BLaER1 (cell line): ENCODE data around the gene ENG.

ENCODE experiments used
- H3K27ac ChIP-seq: shearing (Covaris generic); formaldehyde crosslinking; 2 replicates; pipeline ENCODE4 v1.8.1; 2022
- H3K27me3 ChIP-seq: shearing (Covaris generic); formaldehyde crosslinking; 2 replicates; pipeline ENCODE4 v1.8.1; 2022
- H3K36me3 ChIP-seq: shearing (Covaris generic); formaldehyde crosslinking; 2 replicates; pipeline ENCODE4 v1.8.1; 2022
- H3K4me1 ChIP-seq: shearing (Covaris generic); formaldehyde crosslinking; 2 replicates; pipeline ENCODE4 v1.8.1; 2022
- H3K4me2 ChIP-seq: shearing (Covaris generic); formaldehyde crosslinking; 2 replicates; pipeline ENCODE4 v1.8.1; 2022
- H3K4me3 ChIP-seq: shearing (Covaris generic); formaldehyde crosslinking; 2 replicates; pipeline ENCODE4 v1.8.1; 2022
- H3K9ac ChIP-seq: shearing (Covaris generic); formaldehyde crosslinking; 2 replicates; pipeline ENCODE4 v1.8.1; 2022
- H3K9me3 ChIP-seq: shearing (Covaris generic); formaldehyde crosslinking; 2 replicates; pipeline ENCODE4 v1.8.1; 2022
- H4K20me1 ChIP-seq: shearing (Covaris generic); formaldehyde crosslinking; 2 replicates; pipeline ENCODE4 v1.8.1; 2022
- Cebpa-rat ChIP-seq: shearing (Covaris generic); IDR thresholded peaks from 2 replicates; pipeline ENCODE4 v1.8.1; 2022

Gene ENG

GRCh38 chr9:127833555-127833954, 20.9 kb downstream of the ENG start:
- no peaks in the 10 kb centered on the region for H3K9me3 ChIP-seq
- no peak overlapping the region for H3K4me2 ChIP-seq
- no peak for TF ChIP-seq Cebpa-rat
- H4K20me1 ChIP-seq: peaks cover 33% of the 10 kb centered on the region; the same call in 1 of the 2 replicates
- no peak overlapping the region for H3K9ac ChIP-seq
- no peaks in the 10 kb centered on the region for H3K27me3 ChIP-seq
- H3K4me3 ChIP-seq: no peak overlapping the region
- peaks cover 61% of the 10 kb centered on the region for H3K36me3 ChIP-seq
- H3K27ac ChIP-seq: no peak overlapping the region
- peaks cover 92% of the 10 kb centered on the region for H3K4me1 ChIP-seq

GRCh38 chr9:127832248-127832647, 22.2 kb downstream of the ENG start:
- TF ChIP-seq Cebpa-rat: no peak
- no peaks in the 10 kb centered on the region for H3K9me3 ChIP-seq
- H3K27ac ChIP-seq: no peak overlapping the region
- H3K9ac ChIP-seq: no peak overlapping the region
- no peaks in the 10 kb centered on the region for H3K27me3 ChIP-seq
- peaks cover 85% of the 10 kb centered on the region for H3K4me1 ChIP-seq
- peaks cover 65% of the 10 kb centered on the region for H3K36me3 ChIP-seq
- H4K20me1 ChIP-seq: peaks cover 29% of the 10 kb centered on the region; the same call in 1 of the 2 replicates
- H3K4me3 ChIP-seq: no peak overlapping the region
- H3K4me2 ChIP-seq: peak overlapping the region; percentile 14; the same call in 1 of the 2 replicates

- peaks cover 89% of the 10 kb centered on the region for H3K4me1 ChIP-seq
- H4K20me1 ChIP-seq: peaks cover 16% of the 10 kb centered on the region; the same call in 1 of the 2 replicates
- TF ChIP-seq Cebpa-rat: no peak
- H3K27ac ChIP-seq: peak overlapping the region; percentile 58; the same call in 1 of the 2 replicates
- H3K9me3 ChIP-seq: no peaks in the 10 kb centered on the region
- H3K27me3 ChIP-seq: no peaks in the 10 kb centered on the region
- peak overlapping the region; percentile 38; the same call in 1 of the 2 replicates for H3K9ac ChIP-seq
- peaks cover 78% of the 10 kb centered on the region for H3K36me3 ChIP-seq
- H3K4me2 ChIP-seq: peak overlapping the region; percentile 29
- no peak overlapping the region for H3K4me3 ChIP-seq
Observed at GRCh38 chr9:127829205-127829906, 25.1 kb downstream of the ENG start.

DNA sequence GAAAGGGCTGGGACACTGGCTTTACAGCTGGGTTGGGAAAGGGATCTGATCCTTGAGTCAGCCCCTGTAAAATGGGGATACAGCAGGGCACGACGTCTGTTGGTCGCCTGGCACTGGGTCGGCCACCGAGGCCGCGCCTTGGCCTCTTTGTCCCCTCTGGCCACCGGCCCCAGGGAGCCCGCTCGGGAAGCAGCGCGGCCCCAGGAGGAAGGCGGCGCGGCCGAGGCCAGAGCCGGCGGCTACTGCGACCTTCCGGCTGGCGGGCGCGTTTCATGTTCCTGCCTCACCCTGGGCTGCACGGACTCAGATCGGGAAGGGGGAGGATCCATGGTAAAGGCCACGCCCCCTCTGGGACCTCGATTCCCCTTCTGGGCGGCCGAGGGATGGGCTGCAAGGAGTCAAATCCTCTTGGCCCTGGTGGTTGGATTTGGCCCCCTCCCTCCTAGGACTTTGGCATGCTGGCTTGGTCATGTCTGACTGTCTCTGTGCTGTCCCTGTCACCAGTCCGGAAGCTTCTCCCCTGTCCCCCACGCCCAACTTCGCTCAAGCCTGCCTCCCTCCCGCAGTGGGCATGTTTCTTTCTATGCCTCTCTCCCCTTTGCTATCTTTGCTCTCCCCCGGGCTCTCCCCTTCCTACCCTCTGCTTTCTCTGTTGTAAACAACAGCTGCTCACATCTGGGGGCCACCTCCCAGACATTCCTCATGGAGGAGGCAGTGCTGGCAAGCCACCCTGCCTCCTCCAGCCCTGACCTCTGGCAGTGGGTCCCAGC, 26.0 kb downstream of the ENG start:
- Histone ChIP-seq H3K27me3 (no peaks in the 10 kb centered on the region), H3K9ac (peak overlapping the region; percentile 38; the same call in 1 of the 2 replicates), H4K20me1 (peaks cover 16% of the 10 kb centered on the region; the same call in 1 of the 2 replicates), H3K4me1 (peaks cover 81% of the 10 kb centered on the region), H3K27ac (peak overlapping the region; percentile 58; the same call in 1 of the 2 replicates), H3K4me2 (peak overlapping the region; percentile 29; the same call in 1 of the 2 replicates), H3K4me3 (no peak overlapping the region), H3K9me3 (no peaks in the 10 kb centered on the region), H3K36me3 (peaks cover 81% of the 10 kb centered on the region)
- TF ChIP-seq Cebpa-rat: no peak

DNA sequence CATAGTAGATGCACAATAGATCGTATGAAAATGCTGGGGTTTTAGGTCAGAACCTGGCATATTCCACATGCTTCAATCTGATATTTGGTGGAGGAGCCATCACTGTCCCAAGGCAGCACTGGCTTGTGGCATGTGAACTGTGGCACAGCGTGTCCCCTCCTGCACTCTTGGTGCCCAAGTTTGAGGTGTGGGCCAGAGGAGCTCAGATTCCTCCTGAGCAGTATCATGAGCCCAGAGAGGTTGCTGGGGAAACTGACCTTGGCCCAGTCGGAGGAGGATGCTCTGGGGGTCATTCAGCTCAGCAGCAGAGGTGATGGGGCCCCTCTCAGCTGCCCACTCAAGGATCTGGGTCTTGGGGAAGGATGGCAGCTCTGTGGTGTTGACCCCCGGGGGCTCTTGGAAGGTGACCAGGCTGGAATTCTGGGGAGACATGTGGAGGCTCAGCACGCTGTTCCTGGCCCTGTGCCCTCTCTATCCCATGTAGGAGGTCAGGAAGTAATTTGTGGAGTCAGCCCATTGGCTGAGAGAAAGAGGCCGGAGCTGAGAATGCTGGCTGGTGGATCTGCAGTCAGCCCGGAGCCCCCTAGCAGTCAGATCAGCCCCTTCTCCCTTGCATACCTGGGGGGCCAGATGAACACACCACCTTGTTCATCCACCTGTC, 28.1 kb downstream of the ENG start:
- peaks cover 61% of the 10 kb centered on the region for H3K4me1 ChIP-seq
- peak overlapping the region; percentile 24; the same call in 1 of the 2 replicates for H3K27ac ChIP-seq
- H3K9ac ChIP-seq: no peak overlapping the region
- peak overlapping the region; percentile 58 for H3K4me2 ChIP-seq
- no peak overlapping the region for H3K4me3 ChIP-seq
- H3K27me3 ChIP-seq: no peaks in the 10 kb centered on the region
- peaks cover 88% of the 10 kb centered on the region for H3K36me3 ChIP-seq
- TF ChIP-seq Cebpa-rat: no peak
- H4K20me1 ChIP-seq: peaks cover 16% of the 10 kb centered on the region; the same call in 1 of the 2 replicates
- no peaks in the 10 kb centered on the region for H3K9me3 ChIP-seq

DNA sequence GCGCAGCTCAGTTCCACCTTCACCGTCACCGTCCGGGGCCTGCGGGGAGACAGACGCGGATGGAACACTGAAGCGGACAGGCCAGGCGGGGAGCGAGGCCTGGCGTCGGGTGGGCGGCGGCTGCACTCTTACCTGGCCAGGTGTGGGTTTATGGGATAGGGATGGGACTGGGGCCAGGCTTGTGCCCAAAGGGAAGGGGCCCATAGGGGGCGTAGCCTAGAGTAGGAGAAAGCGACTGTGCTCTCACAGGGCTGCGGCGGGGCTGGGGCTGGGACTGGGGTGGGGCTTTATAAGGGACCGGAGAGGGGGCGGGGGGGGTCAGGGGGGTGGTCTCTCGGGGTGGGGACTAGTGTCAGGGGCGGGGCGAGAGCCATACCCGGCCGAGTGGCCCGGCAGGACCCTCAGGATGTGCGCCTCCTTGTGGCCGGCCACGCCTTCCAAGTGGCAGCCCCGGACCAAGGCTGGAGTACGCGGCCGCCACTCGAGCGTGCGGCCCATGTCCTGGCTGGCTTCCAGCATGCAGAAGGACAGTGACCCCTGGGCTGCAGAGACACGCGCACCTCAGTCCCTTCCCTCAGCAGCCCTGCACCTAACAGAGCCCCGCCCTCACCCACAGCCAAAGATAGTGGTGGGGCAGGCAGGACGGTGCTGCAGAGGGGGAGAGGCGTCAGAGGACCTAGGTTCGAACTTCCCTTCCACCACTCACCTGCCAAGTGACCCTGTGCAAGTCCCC, 29.0 kb downstream of the ENG start:
- peaks cover 94% of the 10 kb centered on the region for H3K36me3 ChIP-seq

GRCh38 chr9:127822108-127822507, 32.4 kb downstream of the ENG start:
- Histone ChIP-seq H3K4me2 (no peak overlapping the region), H4K20me1 (peaks cover 30% of the 10 kb centered on the region; the same call in 1 of the 2 replicates), H3K4me1 (peaks cover 43% of the 10 kb centered on the region), H3K27ac (no peak overlapping the region), H3K4me3 (no peak overlapping the region), H3K36me3 (peaks cover 92% of the 10 kb centered on the region), H3K9me3 (no peaks in the 10 kb centered on the region), H3K9ac (no peak overlapping the region; the same call in 1 of the 2 replicates), H3K27me3 (no peaks in the 10 kb centered on the region)
- no peak for TF ChIP-seq Cebpa-rat

More for the DNA sequence above, 29.0 kb downstream of the ENG start:
- Histone ChIP-seq H3K4me3 (no peak overlapping the region), H3K9ac (no peak overlapping the region), H3K4me2 (peak overlapping the region; percentile 58), H3K9me3 (no peaks in the 10 kb centered on the region), H3K27me3 (no peaks in the 10 kb centered on the region), H3K4me1 (peaks cover 54% of the 10 kb centered on the region), H4K20me1 (peaks cover 16% of the 10 kb centered on the region; the same call in 1 of the 2 replicates), H3K27ac (peak overlapping the region; percentile 24; the same call in 1 of the 2 replicates)
- TF ChIP-seq Cebpa-rat: no peak

DNA sequence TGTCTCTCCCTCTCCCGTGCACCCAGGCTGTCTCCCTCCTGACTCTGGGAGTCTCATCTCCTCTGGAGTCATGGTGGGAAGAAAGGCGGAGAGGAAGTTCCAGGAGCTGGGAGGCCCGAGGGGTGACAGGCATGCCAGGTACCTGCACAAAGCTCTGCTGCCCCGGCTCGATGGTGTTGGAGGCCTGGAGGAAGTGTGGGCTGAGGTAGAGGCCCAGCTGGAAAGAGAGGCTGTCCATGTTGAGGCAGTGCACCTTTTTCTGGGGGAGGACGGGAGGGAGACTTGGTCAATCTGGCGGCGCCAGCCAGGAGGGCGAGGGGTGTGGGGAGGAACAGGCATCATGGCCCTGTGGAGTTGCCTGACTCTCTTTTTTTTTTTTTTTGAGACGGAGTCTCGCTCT, 35.9 kb downstream of the ENG start:
- Histone ChIP-seq H3K27me3 (no peaks in the 10 kb centered on the region), H3K9ac (no peak overlapping the region; the same call in 1 of the 2 replicates), H3K4me2 (peak overlapping the region; percentile 18; the same call in 1 of the 2 replicates), H4K20me1 (peaks cover 59% of the 10 kb centered on the region), H3K9me3 (no peaks in the 10 kb centered on the region), H3K4me1 (peaks cover 26% of the 10 kb centered on the region), H3K27ac (peak overlapping the region; percentile 62; the same call in 1 of the 2 replicates), H3K4me3 (no peak overlapping the region), H3K36me3 (peaks cover 94% of the 10 kb centered on the region)
- no peak for TF ChIP-seq Cebpa-rat

GRCh38 chr9:127817881-127818434, 36.5 kb downstream of the ENG start:
- TF ChIP-seq Cebpa-rat: no peak
- Histone ChIP-seq H3K9ac (peak overlapping the region; percentile 48; the same call in 1 of the 2 replicates), H3K4me2 (peak overlapping the region; percentile 18), H3K4me3 (no peak overlapping the region), H3K36me3 (peaks cover 94% of the 10 kb centered on the region), H3K4me1 (peaks cover 26% of the 10 kb centered on the region), H3K27me3 (no peaks in the 10 kb centered on the region), H3K27ac (peak overlapping the region; percentile 62), H3K9me3 (no peaks in the 10 kb centered on the region), H4K20me1 (peaks cover 65% of the 10 kb centered on the region)
